ENCODE data around the gene ANKRD35. TPM values are rescaled to one million over a fixed set of nuclear protein-coding genes. Genes with fewer than 3 reads are reported as not detected.
"Not testable (repeated sequence)": the region's sequence is repeated elsewhere in the genome, so short reads cannot be mapped to it uniquely, and the experiment has no call there.

Gene ANKRD35, protein sequence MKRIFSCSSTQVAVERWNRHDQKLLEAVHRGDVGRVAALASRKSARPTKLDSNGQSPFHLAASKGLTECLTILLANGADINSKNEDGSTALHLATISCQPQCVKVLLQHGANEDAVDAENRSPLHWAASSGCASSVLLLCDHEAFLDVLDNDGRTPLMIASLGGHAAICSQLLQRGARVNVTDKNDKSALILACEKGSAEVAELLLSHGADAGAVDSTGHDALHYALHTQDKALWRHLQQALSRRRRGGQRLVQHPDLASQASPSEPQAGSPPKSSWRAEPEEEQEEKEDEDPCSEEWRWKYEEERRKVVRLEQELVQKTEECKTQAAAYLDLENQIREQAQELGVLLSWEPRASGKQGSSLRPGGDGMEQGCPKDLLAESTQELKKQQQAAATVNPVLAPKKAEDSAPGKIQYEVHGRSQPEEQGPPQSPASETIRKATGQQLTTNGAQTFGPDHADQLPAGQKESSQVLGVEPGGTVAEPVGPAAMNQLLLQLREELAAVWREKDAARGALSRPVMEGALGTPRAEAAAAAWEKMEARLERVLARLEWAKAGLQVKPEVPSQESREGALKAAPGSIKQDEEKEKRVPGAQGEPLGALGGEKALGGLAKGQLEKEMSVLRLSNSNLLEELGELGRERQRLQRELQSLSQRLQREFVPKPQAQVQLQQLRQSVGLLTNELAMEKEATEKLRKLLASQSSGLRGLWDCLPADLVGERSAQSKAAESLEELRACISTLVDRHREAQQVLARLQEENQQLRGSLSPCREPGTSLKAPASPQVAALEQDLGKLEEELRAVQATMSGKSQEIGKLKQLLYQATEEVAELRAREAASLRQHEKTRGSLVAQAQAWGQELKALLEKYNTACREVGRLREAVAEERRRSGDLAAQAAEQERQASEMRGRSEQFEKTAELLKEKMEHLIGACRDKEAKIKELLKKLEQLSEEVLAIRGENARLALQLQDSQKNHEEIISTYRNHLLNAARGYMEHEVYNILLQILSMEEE
- 0.23 TPM for polyA plus RNA-seq (2013, experiment 1 of 2; ENCODE audit: insufficient read length)
- 0.35 TPM for polyA plus RNA-seq (2013, experiment 2 of 2; ENCODE audit: insufficient read length)

DNA sequence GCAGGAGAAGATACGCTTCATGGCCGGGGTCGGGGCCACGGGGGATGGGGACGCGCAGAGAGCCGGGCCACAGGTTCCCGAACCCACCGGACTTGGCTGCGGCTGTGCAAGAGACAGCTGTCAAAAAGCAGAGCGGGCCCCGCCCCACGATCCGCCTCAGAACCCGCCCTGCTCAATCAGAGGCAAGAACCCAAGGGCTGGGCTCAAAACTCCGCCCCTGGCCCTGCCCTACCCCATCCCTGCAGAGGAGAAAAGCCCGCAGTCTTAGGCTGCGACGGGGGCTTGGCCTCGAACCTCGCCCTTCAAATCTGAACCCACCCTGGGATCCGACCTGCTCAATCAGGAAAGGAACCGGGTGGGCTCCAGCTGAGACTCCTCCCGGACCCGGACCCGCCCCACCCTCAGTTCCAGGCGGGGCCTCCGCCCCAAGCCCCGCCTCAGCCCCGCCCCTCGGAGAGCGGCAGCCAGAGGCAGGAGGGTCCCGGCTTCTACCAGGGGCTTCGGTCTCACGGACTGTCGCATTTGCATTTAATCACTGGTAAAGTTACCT lies at the start of gene ANKRD35:
ANKRD35 (minus strand) TSS at position 129 of the 550 bp plus-strand sequence; CDS start at position 21, 108 bp downstream.
- DNase-seq = peak; percentile 51

DNA sequence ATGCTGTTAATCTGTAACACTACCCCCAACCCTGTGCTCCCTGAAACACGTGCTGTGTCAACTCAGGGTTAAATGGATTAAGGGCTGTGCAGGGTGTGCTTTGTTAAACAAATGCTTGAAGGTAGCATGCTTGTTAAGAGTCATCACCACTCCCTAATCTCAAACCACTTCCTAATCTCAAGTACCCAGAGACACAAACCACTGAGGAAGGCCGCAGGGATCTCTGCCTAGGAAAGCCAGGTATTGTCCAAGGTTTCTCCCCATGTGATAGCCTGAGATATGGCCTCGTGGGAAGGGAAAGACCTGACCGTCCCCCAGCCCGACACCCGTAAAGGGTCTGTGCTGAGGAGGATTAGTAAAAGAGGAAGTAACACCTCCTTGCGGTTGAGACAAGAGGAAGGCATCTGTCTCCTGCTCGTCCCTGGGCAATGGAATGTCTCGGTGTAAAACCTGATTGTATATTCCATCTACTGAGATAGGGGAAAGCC lies 46.9 kb upstream of the ANKRD35 start:
- not testable (repeated sequence) for DNase-seq

DNA sequence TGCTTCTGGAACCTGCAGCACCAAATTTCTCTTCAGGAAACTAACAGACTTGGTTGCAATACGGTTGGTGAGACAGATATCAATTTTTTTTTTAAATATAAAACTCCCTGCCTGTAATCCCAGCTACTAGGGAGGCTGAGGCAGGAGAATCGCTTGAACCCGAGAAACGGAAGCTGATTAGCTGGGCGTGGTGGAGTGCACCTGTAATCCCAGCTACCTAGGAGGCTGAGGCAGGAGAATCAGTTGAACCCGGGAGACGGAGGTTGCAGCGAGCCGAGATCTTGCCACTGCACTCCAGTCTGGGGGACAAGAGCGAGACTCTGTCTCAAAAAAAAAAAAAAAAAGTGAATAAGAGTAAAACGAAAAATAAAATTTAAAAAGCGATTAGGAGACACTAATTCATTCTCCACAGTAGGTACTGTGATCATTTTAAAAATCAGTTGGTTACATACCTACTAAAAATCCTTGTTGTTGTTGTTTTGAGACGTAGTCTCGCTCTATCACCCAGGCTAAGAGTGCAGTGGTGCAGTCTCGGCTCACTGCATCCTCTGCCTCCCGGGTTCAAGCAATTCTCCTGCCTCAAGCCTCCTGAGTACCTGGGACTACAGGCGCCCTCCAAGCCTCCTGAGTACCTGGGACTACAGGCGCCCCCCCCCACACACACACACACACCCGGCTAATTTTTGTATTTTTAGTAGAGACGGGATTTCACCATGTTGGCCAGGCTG lies 42.4 kb upstream of the ANKRD35 start:
- no peak for DNase-seq

DNA sequence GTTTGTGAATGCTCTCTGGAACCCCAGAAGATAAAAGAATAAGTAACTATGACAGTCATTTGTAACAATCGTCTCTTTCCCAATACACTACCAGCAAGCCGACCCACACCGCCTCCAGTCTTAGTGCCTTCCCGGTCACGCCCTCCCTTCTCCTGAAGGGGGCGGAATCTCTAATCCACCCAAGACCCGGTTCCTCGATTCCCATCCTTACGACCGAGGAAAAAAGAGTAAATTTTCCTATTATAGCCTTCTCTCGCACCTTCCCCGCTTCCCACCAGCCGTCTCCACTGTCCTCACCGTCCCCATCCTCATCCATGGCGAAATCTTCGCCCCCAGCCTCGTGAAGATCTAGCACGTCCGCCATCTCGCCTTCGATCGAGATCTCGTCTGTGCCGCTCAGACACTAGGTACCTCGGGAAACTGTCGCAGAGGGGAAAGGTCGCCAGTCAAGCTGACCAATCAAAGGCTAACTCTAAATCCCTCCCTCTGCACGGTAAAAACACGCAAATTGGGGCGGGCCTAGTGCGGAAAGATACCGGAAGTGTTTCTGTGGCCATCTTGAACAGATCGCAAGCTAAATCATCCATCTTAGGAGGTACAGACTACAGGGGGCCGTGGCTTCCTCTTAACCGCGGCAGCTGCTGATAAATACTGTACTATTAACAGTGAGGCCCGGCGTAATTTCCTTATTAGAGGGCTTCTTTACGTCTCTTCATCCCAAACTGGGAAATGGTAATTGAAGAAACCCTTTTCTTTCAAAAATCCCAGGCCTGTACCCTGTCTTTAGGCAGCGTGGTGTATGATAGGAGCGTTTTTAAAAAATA lies 41.6 kb upstream of the ANKRD35 start, which contains the start of gene RBM8A:
RBM8A (minus strand) TSS at position 422 of the 824 bp plus-strand sequence; CDS start at position 364, 58 bp downstream.
- DNase-seq = peak; percentile 99

DNA sequence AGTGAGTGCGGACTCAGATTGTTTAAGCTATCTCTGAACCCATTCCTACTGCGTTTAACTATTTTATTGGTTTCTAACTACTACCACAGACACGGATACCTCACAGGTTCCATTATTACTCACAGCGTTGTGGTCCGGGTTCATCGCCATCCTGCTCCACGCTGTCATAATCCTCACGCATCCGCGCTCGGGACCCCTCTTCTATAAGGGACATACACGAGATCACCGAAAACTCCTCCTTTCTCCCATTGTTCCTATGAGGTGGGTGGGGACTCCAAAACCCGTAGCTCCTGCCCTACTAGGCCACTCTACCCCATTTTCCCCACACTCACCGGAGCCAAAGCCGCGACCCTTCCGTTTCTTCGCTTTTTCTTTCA lies 41.0 kb upstream of the ANKRD35 start:
- peak; percentile 9 for DNase-seq

DNA sequence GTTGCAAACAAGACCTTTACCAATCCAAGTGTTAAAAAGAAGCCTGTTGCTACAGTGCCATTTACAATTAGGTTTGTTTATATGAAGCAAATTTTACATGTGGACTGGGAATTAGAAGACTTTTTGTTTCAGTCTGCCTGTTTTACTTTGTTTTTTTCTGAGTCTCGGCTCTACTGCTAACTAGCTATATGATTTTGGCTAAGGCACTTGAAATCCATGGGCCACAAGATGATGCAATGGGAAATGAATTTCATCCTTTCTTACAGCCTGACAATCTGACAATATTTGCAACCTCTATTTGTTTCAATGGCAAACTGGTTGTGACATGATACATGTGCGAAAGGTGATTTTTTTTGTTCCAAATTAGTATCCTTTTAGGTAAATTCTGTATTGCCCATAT lies 36.6 kb upstream of the ANKRD35 start:
- DNase-seq = peak; percentile 22

DNA sequence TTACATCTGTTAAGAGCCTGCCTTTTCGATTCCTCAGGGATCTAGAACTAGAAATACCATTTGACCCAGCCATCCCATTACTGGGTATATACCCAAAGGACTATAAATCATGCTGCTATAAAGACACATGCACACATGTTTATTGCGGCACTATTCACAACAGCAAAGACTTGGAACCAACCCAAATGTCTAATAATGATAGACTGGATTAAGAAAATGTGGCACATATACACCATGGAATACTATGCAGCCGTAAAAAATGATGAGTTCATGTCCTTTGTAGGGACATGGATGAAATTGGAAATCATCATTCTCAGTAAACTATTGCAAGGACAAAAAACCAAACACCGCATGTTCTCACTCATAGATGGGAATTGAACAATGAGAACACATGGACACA lies 34.6 kb upstream of the ANKRD35 start:
- not testable (repeated sequence) for DNase-seq

DNA sequence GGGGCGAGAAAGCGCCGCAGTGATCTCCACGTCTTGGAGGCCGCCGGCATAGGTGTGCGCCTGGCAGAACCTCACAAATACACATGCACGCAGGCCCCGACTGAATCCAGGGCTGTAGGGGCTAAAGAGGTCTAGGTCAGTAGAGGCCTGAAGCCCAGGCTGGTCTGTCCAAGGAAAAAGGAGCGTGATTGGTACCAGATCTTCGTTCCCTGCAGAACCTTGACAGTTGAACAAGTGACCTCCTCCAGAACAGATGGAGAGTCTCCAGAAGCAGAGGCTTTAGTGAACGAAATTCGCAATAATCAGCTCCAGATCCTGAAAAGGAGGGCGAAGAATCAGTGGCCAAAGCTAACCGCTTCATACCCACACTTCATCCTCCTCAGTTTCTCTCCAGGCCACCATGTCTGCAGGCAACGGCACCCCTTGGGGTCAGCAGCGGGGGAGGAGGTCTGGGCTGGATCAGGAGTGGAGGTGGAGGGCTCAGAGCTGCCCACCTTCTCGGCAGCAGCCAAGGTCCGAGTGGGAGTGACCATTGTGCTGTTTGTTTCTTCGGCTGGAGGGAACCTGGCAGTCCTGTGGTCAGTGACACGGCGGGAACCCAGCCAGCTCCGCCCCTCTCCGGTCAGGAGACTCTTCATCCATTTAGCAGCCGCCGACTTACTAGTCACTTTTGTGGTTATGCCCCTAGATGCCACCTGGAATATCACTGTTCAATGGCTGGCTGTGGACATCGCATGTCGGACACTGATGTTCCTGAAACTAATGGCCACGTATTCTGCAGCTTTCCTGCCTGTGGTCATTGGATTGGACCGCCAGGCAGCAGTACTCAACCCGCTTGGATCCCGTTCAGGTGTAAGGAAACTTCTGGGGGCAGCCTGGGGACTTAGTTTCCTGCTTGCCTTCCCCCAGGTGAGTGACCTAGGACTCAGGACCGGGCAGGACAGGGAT lies 33.6 kb upstream of the ANKRD35 start:
- DNase-seq = no peak

DNA sequence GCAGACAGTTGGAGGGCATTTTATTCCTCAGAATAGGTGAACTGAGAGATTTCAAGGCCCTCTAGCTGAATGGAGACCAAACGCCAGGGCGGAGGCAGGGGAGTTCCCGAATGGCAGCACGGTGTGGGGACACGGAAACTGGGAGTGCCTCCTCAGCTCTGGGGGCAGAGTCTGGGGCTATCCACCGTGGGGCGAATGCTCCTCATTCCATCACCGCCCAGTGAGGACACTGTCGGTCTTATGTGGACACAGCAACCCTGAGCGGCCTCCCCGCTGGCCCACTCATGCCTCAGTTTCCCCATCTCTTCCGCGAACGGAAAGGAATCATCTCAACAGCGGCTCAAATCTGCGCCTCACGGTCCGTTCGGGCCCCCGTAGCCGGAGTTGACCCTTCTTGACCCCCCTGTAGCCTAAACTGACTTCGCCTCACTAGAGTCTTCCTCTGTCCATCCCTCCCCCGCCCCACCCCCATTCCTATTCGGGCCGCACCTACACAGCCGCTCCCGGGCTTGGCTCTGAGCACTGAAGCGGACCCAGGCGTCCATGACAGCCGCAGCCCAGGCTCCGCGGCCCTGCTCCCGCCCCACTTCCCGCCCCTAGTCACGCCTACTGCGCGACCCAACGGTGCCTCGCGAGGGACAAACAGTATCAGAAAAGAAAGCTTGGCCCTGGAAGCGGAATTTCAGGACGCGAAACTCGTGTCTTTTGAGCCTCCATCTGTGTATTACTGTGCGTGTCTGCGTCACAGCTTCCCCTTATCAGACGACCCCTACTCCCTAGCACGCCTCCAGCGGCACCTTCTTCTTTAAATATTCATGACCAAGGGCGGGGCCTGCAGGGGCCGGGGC lies 32.7 kb upstream of the ANKRD35 start, which contains the start of gene PEX11B:
PEX11B (minus strand) TSS at position 574 of the 848 bp plus-strand sequence; CDS start at position 545, 29 bp downstream.
- DNase-seq = peak; percentile 86

DNA sequence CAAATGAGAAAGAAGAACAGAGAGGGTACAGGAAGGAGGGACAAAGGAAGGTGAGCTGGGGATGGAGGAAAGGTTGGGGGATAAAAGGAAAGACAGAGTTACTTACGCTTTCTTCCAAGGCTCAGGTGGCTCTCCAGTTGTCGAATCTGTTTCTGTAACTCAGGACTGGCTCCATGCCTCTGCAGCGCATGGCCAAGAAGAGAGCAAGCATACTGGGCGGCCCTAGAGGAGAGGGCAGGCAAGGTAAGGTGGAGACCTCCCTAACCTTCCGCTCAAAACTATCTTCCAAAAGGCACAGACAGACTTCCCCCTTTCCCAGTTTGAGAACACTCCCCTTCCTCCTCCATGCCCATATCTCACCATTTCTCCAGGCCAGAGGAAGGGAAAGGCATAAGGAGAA lies 31.9 kb upstream of the ANKRD35 start:
- no peak for DNase-seq

DNA sequence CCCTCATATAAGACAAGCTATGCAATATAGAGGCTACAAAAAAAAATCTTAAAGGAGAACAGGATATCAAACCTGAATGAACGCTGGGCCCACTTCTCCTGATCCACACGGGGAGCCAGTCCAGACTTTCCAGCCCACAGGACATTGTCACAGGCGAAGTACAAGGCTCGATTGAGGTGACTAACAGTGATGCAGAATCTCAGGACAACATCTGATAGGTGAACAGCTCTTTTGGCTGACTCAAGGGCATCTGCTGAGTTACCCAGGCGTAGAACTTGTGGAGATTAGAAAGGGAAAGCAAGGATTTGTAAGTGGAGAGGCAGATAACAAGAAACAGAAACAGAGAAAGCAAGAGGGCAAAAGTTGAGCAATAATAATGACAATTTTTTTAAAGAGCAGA lies 31.1 kb upstream of the ANKRD35 start:
- DNase-seq = no peak

DNA sequence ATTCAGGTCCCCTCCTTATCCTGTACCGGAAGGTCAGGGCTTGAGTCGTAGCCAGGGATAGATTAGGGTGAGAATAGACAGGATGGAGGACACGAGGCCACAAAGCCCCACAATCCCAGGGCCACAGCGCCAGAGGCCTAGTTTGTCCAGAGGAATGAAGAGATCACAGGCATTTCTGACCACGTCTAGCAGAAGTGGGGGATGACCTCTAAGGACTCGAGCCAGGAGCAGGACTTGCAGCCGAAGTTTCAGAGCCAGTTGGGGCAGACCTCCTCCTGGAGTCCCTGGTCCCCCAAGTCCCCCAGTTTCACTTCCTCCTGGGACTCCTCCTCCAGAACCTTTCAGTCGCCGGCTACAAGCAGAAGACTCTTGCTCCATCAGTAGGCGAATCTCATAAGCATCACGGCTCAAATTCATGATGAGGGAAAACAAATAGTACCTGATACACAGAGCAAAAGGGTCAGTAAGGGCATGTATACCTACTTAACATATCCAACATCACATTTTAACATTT lies 26.5 kb upstream of the ANKRD35 start:
- DNase-seq = no peak

DNA sequence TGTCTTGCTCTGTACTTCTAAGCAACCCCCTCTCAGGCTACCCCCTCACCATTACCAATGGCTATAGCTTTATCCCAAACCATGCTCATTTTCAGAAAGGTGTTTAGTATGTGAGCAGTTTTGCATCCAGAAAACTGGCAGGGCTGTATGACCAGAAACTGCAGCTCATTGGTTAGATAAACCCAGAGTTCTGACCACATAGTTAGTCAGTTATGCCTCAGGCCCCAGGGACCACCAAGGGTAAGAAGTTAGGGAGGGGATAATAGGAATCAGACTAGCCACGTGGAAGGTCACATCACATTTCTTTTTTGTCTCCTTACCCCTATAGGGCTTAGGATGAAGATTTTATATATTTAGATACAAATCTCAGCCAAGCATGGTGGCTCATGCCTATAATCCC lies 23.0 kb upstream of the ANKRD35 start:
- DNase-seq = peak; percentile 68

DNA sequence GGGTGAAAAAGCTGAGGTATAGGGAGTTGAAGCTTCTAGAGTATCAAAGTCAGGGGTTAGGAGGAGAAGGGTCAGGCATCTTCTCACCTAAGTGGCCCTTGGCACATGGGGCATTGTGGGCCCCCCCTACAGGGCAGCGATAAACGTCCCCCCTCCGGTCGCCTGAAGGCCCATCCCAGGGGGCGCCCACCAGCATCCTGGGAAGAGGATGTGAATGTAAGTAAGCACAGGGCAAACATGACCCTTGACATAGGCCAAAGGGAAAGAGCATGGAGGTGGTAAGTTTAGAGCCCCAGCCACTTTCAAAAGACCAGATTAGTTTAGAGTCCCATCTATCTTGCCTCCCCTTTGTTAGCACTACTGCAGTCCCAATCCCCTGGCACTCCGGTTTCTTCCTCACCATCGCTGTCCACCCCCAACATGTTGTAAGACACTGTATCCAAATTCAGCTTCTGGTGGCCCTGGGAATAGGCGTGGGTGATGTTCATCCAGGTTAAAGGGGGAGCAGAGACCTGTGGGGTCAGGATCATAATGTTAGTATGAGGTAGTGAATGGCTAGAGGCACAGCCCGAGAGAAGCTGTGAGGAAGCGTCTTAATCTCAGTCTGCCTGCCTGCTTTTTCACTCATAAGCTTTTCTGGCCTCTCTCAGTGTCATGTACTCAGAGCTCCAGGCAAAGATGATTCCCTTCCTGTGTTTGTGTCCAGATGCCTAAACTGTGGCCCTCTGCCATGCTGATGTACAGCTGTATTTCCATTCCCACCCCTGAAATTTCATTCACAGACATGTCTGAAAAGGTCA lies 21.5 kb upstream of the ANKRD35 start:
- no peak for DNase-seq

DNA sequence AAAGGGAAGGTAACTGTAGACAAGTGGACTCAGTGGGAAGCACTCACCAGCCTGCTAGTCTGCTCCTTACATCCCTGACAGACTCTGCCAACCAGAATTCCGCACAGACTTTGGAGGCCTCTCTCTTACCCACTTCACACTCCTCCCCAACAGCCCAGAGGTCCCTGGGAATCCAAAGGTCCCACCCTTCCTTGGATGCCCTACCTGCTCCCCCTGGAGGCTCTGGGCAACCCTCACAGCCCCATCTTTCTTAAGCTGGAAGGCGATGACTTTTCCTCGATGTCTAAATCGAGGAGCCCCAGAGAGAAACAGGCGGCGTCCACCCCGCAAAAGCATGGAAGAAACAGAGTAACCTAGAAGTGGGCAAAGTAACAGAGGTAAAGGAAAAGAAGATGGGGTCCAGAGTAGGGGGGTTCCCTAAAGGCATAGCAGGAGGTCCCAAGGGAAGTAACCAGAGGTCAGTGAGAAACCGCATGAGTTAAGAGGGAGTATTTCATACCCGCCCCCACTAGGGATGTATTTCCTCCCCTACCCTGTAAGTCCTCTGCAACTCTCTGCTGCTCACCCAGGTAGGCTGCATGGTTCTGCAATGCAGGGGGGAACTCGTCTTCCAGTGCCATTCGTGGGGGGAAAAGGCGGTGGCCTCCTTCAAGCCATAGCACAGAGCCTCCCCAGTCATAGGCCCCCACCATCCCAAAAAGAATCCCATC lies 15.8 kb upstream of the ANKRD35 start:
- no peak for DNase-seq

DNA sequence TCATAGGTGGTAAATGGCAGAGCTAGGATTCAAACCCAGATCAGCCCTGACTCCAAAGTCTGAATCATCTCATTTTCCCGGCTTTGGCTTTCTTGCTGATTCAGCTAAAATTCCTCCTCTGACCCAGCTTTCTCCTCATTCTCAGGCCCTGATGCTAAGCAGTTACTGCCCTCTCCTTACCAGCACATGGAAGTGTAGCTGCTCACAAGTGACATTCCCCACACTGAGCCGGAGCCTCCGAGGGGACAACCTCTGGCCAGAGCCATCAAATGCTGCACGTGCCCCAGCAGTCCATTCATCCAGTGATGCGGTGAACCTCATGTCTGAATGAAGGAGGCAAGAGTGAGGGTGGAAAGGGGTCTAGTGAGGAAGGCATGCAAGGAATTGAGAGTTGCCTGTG lies 13.1 kb upstream of the ANKRD35 start:
- DNase-seq = no peak

DNA sequence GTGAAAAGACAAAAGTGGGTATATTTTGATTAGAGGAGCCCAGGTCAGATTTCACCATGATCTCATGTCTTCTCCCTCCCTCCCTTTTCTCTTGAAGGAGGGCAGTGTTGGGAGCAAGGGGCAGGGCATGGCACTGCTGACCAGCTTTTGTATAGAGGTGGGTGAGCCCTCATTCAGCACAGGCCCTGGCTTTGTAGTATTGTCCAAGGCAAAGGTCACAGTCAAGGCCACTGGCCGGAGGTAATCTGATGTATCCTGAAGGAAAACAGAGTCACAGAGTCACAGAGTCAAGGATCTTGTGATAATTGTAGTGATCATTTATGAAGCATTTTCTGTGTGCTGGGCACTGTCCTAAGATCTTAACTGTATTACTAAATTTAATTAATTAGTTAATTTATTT lies 12.3 kb upstream of the ANKRD35 start:
- no peak for DNase-seq
